K562 (cell line): ENCODE measurements around the gene TRIM33.

Source experiments
- EZH2 ChIP-seq: IDR thresholded peaks from 2 replicates; pipeline ENCODE4 v1.6.1; 2012; ENCODE audit warnings: low read depth, mild to moderate bottlenecking, inconsistent platforms, low read length, borderline replicate concordance
- GATAD2B ChIP-seq: fragments of 450-650 bp; IDR thresholded peaks from 2 replicates; pipeline ENCODE4 v1.6.1; 2017; ENCODE audit warnings: mild to moderate bottlenecking, borderline replicate concordance
- HCFC1 ChIP-seq: IDR thresholded peaks from 2 replicates; pipeline ENCODE4 v1.6.1; 2012; ENCODE audit warnings: low read depth, low read length, improper control_type of control experiment
- HOXB6 ChIP-seq: fragments of 250-450 bp; sonication (Bioruptor Pico); IDR thresholded peaks from 2 replicates; pipeline ENCODE4 v1.5.1; 2022; ENCODE audit warnings: mild to moderate bottlenecking, borderline replicate concordance
- L3MBTL2 ChIP-seq: fragments of 450-650 bp; IDR thresholded peaks from 2 replicates; pipeline ENCODE4 v1.6.1; 2016; ENCODE audit warnings: mild to moderate bottlenecking, moderate library complexity
- NFE2 ChIP-seq: IDR thresholded peaks from 2 replicates; pipeline ENCODE4 v1.6.1; 2014; ENCODE audit warnings: antibody characterized with exemption, low read depth
- POLR2AphosphoS2 ChIP-seq: IDR thresholded peaks from 2 replicates; pipeline ENCODE4 v1.6.1; 2012; ENCODE audit warnings: low read length, improper control_type of control experiment
- PTBP1 ChIP-seq: fragments of 200-400 bp; formaldehyde crosslinking; IDR thresholded peaks from 2 replicates; pipeline ENCODE4 v1.6.1; 2017; ENCODE audit warnings: low read depth, low read length

DNA sequence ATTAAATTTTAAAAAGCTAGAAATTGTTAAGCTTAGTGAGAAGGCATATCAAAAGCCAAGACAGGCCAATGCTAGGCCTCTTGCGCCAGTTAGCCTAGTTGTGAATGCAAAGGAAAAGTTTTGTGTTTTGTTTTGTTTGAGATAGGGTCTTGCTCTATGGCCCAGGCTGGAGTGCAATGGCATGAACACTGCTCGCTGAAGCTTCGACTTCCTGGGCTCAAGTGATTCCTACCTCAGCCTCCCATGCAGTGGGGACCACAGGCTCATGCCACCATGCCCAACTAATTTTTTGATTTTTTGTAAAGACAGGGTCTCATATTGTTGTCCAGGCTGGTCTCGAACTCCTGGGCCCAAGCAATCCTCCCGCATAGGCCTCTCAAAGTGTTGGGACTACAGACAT, 40.3 kb downstream of the TRIM33 start:
- TF ChIP-seq PTBP1 (no peak), NFE2 (no peak), L3MBTL2 (no peak), HCFC1 (no peak), HOXB6 (CRISPR knock-in tag) (no peak), EZH2 (no peak), POLR2AphosphoS2 (no peak), GATAD2B (no peak)
